Measurements from ENCODE around the gene MAP3K10. TPM values are rescaled to one million over a fixed set of nuclear protein-coding genes. Genes with fewer than 3 reads are reported as not detected.

The MAP3K10 gene
- total and polyA plus RNA-seq, 4 experiments from 2014 or later, result 2.0 to 30.2 (median 28.4) TPM; not detected in 1

DNA sequence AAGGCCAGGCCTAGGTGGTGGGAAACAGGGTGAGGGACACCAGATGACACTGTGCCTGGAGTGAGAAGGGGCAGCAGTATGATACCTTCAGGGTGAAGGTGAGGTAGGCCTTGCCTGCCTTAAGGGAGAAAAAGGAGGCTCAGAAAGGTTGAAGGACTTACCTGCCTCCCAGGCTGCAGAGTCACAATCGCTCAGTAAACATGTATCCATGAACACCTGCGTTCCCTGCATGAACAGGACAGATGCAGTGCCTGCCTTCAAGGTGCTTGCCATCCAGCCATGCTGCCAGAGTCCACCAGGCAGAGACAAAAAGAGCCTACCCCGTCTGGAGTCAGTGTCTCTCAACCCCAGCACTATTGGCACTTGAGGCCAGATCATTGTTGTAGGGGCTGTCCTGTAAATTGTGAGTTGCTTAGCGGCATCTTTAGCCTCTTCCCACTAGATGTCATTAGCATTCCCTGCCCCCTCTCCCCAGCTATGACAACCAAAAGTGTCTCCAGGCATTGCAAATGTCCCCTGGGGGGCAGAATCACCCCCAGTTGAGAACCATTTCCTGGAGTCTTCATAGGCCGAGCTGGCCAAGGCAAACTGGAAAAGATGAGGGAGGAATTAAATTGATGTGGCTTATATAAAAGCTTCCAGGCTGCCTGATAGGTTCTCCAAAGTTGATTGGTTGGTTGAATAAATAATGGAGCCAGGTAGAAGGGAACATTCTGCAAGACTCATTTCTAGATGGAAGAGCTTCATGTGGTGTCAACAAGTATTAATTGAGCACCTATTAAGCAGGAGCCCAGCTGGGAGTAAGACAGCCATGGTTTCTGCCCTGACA, 1.7 kb downstream of the MAP3K10 start:
- H3K9me3 ChIP-seq (ENCODE audit: control insufficient read depth in 1 of 2, low read length in 2 of 2), result no peaks in the 10 kb centered on the region
- Mint-ChIP-seq H3K27ac (peak overlapping the region; percentile 41 to 87 (median 54)), H3K27me3 (no peaks in the 10 kb centered on the region), H3K4me1 (peaks cover 22 to 40% (median 30%) of the 10 kb centered on the region in 4 donors), H3K9me3 (no peaks in the 10 kb centered on the region), H3K36me3 (peaks cover 0 to 7% of the 10 kb centered on the region in 2 donors), H3K4me3 (peak overlapping the region; percentile 64 to 81 (median 76))
- no peaks in the 10 kb centered on the region for H3K27me3 ChIP-seq (ENCODE audit: insufficient read depth, low read length)
- DNase-seq, result no peak
- intact Hi-C loops (cut with micrococcal nuclease), result loop anchor here (10.0 kb wide), 1 partner anchor 48 kb away; no protein-coding TSS in a partner anchor
- POLR2A ChIA-PET (ENCODE audit: partially characterized antibody), result no interaction called here
- H3K4me1 ChIP-seq (ENCODE audit: insufficient read depth, low read length), result peaks cover 19% of the 10 kb centered on the region
- H3K36me3 ChIP-seq (ENCODE audit: insufficient read depth, low read length), result no peaks in the 10 kb centered on the region
- no peak overlapping the region for H3K27ac ChIP-seq (ENCODE audit: low read depth, low read length)
- H3K4me3 ChIP-seq (ENCODE audit: low read length in 2 of 2), result no peak overlapping the region
- CTCF ChIA-PET (ENCODE audit: partially characterized antibody), result no interaction called here

DNA sequence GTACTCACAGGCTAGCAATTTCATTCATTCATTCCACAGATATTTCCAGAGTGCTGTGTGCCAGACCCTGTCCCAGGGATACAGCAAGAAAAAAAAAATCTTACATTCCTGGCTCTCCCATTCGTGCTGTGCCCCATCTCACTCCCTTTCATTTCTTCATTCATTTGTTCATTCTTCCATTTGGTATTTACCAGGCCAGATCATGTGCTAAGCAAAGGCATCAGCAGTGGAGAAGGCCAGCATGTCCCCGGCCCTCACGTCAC, 2.3 kb downstream of the MAP3K10 start:
- Mint-ChIP-seq H3K4me1 (peaks cover 22 to 40% (median 30%) of the 10 kb centered on the region in 4 donors), H3K4me3 (peak overlapping the region in 6 of 8 donors; percentile 37 to 81 (median 53)), H3K9me3 (no peaks in the 10 kb centered on the region), H3K27me3 (no peaks in the 10 kb centered on the region), H3K27ac (peak overlapping the region in 1 of 7 donors; percentile 0), H3K36me3 (peaks cover 0 to 8% of the 10 kb centered on the region in 2 donors)
- POLR2A ChIA-PET (ENCODE audit: partially characterized antibody), result interaction anchor here (0.6 kb wide), 1 partner anchor 13 kb away, joined by 3 read pairs; no protein-coding TSS in a partner anchor
- H3K4me1 ChIP-seq (ENCODE audit: insufficient read depth, low read length), result peaks cover 19% of the 10 kb centered on the region
- intact Hi-C loops (cut with micrococcal nuclease), result loop anchor here (10.0 kb wide), 1 partner anchor 49 kb away; no protein-coding TSS in a partner anchor
- H3K4me3 ChIP-seq (ENCODE audit: low read length in 2 of 2), result no peak overlapping the region
- H3K9me3 ChIP-seq (ENCODE audit: control insufficient read depth in 1 of 2, low read length in 2 of 2), result no peaks in the 10 kb centered on the region
- H3K27ac ChIP-seq (ENCODE audit: low read depth, low read length), result no peak overlapping the region
- CTCF ChIA-PET (ENCODE audit: partially characterized antibody), result no interaction called here
- no peaks in the 10 kb centered on the region for H3K27me3 ChIP-seq (ENCODE audit: insufficient read depth, low read length)
- H3K36me3 ChIP-seq (ENCODE audit: insufficient read depth, low read length), result no peaks in the 10 kb centered on the region
- no peak for DNase-seq

DNA sequence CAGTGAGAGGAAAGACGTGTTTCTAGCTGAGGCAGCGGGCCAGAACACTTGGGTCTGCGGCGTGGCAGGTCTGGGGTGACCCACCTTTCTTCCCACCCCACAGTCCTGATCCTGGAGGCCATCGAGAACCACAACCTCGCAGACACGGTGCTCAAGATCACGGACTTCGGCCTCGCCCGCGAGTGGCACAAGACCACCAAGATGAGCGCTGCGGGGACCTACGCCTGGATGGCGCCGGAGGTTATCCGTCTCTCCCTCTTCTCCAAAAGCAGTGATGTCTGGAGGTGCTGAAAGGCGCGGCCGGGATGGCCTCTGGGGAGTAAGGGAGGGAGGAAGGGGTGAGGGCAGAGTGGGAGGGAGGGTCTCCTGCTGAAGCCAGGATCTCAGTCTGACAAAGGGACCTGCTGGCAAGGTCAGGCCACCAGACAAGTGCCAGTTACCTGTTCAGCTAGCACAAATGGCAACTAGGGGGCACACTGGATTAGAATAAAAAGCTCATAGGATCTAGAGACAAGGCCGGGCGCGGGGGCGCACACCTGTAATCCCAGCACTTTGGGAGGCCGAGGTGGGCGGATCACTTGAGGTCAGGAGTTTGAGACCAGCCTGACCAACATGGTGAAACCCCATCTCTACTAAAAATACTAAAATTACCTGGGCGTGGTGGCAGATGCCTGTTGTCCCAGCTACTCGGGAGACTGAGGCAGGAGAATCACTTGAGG, 7.2 kb downstream of the MAP3K10 start:
- Histone ChIP-seq H3K27ac (ENCODE audit: low read depth, low read length) (no peak overlapping the region), H3K27me3 (ENCODE audit: insufficient read depth, low read length) (no peaks in the 10 kb centered on the region), H3K4me1 (ENCODE audit: insufficient read depth, low read length) (no peaks in the 10 kb centered on the region), H3K36me3 (ENCODE audit: insufficient read depth, low read length) (no peaks in the 10 kb centered on the region), H3K4me3 (ENCODE audit: low read length in 2 of 2) (no peak overlapping the region), H3K9me3 (ENCODE audit: control insufficient read depth in 1 of 2, low read length in 2 of 2) (no peaks in the 10 kb centered on the region)
- no peak overlapping the region for H3K4me3 Mint-ChIP-seq
- intact Hi-C loops (cut with micrococcal nuclease), result loop anchor here (10.0 kb wide), 1 partner anchor 54 kb away; no protein-coding TSS in a partner anchor
- H3K36me3 Mint-ChIP-seq, result peaks cover 4 to 8% of the 10 kb centered on the region in 2 donors
- H3K4me1 Mint-ChIP-seq, result peaks cover 8 to 18% (median 12%) of the 10 kb centered on the region in 4 donors
- H3K9me3 Mint-ChIP-seq, result no peaks in the 10 kb centered on the region
- no peak for DNase-seq
- CTCF ChIA-PET (ENCODE audit: partially characterized antibody), result no interaction called here
- POLR2A ChIA-PET (ENCODE audit: partially characterized antibody), result no interaction called here
- H3K27me3 Mint-ChIP-seq, result no peaks in the 10 kb centered on the region
- H3K27ac Mint-ChIP-seq, result peak overlapping the region in 2 of 7 donors; percentile 12 to 81

DNA sequence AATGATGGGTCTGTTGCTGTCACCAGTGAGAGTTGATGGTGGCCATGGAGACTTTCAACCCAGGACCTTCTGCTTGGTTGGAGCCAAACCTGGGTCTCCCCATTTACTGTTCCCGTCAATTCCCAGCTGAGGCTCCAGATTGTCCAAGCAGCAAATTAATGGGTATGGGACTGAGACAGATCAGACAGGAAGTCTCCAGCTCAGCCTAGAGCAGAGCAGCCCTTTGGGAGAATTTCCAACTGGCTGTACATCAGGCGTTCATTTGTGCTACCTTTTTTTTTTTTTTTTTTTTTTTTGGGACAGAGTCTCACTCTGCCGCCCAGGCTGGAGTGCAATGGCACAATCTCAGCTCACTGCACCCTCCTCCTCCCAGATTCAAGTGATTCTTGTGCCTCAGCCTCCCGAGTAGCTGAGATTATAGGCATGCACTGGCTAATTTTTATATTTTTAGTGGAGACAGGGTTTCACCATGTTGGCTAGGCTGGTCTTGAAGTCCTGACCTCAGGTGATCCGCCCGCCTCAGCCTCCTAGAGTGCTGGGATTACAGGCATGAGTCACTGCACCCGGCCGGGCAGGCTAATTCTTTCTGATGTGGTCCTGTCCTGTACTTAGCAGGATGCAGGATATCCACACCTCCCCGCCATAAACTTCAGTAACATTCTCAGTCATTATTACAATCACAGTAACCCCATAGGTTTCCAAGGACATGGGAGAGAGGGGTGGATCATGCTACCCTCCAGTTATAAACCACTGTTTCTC, 9.3 kb downstream of the MAP3K10 start:
- intact Hi-C loops (cut with micrococcal nuclease), result no loop called here
- Histone ChIP-seq H3K27ac (ENCODE audit: low read depth, low read length) (no peak overlapping the region), H3K36me3 (ENCODE audit: insufficient read depth, low read length) (no peaks in the 10 kb centered on the region), H3K9me3 (ENCODE audit: control insufficient read depth in 1 of 2, low read length in 2 of 2) (no peaks in the 10 kb centered on the region), H3K4me1 (ENCODE audit: insufficient read depth, low read length) (no peaks in the 10 kb centered on the region), H3K27me3 (ENCODE audit: insufficient read depth, low read length) (no peaks in the 10 kb centered on the region), H3K4me3 (ENCODE audit: low read length in 2 of 2) (no peak overlapping the region)
- H3K9me3 Mint-ChIP-seq, result no peaks in the 10 kb centered on the region
- ChIA-PET CTCF (ENCODE audit: partially characterized antibody) (no interaction called here), POLR2A (ENCODE audit: partially characterized antibody) (no interaction called here)
- H3K36me3 Mint-ChIP-seq, result peaks cover 14 to 18% of the 10 kb centered on the region in 2 donors
- DNase-seq, result no peak
- H3K4me1 Mint-ChIP-seq, result peaks cover 0 to 3% (median 0%) of the 10 kb centered on the region in 4 donors
- H3K27me3 Mint-ChIP-seq, result no peaks in the 10 kb centered on the region
- H3K27ac Mint-ChIP-seq, result no peak overlapping the region
- no peak overlapping the region for H3K4me3 Mint-ChIP-seq

DNA sequence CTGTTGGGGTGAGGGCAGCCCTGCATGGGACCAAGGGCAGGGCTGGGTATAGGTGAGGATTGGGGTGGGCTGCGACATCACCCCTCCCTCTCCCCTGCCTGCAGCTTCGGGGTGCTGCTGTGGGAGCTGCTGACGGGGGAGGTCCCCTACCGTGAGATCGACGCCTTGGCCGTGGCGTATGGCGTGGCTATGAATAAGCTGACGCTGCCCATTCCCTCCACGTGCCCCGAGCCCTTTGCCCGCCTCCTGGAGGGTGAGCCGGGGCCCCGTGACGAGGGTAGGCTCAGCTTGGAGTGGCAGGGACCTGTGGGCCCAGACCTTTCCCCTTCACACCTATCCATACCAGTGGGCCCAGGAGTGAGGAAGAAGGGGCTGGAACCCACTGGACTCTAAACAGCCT, 13.2 kb downstream of the MAP3K10 start:
- no peaks in the 10 kb centered on the region for H3K4me1 ChIP-seq (ENCODE audit: insufficient read depth, low read length)
- no peak overlapping the region for H3K4me3 ChIP-seq (ENCODE audit: low read length in 2 of 2)
- H3K9me3 ChIP-seq (ENCODE audit: control insufficient read depth in 1 of 2, low read length in 2 of 2), result no peaks in the 10 kb centered on the region
- no peak overlapping the region for H3K27ac ChIP-seq (ENCODE audit: low read depth, low read length)
- CTCF ChIA-PET (ENCODE audit: partially characterized antibody), result no interaction called here
- no peak for DNase-seq
- H3K9me3 Mint-ChIP-seq, result no peaks in the 10 kb centered on the region
- no peaks in the 10 kb centered on the region for H3K27me3 Mint-ChIP-seq
- H3K27ac Mint-ChIP-seq, result no peak overlapping the region
- H3K36me3 Mint-ChIP-seq, result peaks cover 17 to 21% of the 10 kb centered on the region in 2 donors
- H3K36me3 ChIP-seq (ENCODE audit: insufficient read depth, low read length), result no peaks in the 10 kb centered on the region
- intact Hi-C loops (cut with micrococcal nuclease), result no loop called here
- POLR2A ChIA-PET (ENCODE audit: partially characterized antibody), result no interaction called here
- no peaks in the 10 kb centered on the region for H3K27me3 ChIP-seq (ENCODE audit: insufficient read depth, low read length)
- no peak overlapping the region for H3K4me3 Mint-ChIP-seq
- H3K4me1 Mint-ChIP-seq, result no peaks in the 10 kb centered on the region

DNA sequence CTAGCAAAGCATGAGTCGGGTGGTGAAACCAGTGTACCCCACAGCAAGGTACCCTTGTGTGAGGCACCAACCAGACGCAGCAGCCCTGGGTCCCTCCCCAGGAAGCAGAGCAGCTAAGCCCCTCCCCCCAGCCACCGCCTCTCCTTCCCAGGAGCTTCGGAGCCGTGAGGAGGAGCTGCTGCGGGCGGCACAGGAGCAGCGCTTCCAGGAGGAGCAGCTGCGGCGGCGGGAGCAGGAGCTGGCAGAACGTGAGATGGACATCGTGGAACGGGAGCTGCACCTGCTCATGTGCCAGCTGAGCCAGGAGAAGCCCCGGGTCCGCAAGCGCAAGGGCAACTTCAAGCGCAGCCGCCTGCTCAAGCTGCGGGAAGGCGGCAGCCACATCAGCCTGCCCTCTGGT, 14.5 kb downstream of the MAP3K10 start:
- ChIA-PET CTCF (ENCODE audit: partially characterized antibody) (interaction anchor here (1.2 kb wide), 1 partner anchor 14 kb away, joined by 3 read pairs; no protein-coding TSS in a partner anchor), POLR2A (ENCODE audit: partially characterized antibody) (no interaction called here)
- Histone ChIP-seq H3K4me1 (ENCODE audit: insufficient read depth, low read length) (no peaks in the 10 kb centered on the region), H3K36me3 (ENCODE audit: insufficient read depth, low read length) (no peaks in the 10 kb centered on the region), H3K27me3 (ENCODE audit: insufficient read depth, low read length) (no peaks in the 10 kb centered on the region), H3K27ac (ENCODE audit: low read depth, low read length) (no peak overlapping the region), H3K9me3 (ENCODE audit: control insufficient read depth in 1 of 2, low read length in 2 of 2) (no peaks in the 10 kb centered on the region), H3K4me3 (ENCODE audit: low read length in 2 of 2) (no peak overlapping the region)
- no peak for DNase-seq
- no peak overlapping the region for H3K27ac Mint-ChIP-seq
- intact Hi-C loops (cut with micrococcal nuclease), result no loop called here
- H3K36me3 Mint-ChIP-seq, result peaks cover 19 to 25% of the 10 kb centered on the region in 2 donors
- H3K9me3 Mint-ChIP-seq, result no peaks in the 10 kb centered on the region
- H3K4me1 Mint-ChIP-seq, result no peaks in the 10 kb centered on the region
- no peak overlapping the region for H3K4me3 Mint-ChIP-seq
- no peaks in the 10 kb centered on the region for H3K27me3 Mint-ChIP-seq

DNA sequence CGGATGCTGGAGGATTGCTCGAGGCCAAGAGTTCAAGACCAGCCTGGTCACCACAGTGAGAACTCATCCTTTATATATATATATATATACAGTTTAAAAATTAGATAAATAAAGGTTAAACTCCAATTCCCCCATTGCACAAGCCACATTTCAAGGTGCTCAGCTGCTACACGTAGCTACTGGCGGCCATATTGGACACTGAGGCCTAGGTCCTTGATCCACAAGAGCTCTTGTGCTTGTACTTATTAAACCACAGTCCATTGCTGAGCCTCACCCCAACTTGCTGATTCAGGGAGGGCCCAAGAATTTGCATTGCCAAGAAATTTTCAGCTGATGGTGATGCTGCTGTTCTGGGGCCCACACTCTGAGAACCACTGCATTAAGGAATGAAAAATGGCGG, 17.4 kb downstream of the MAP3K10 start:
- Histone ChIP-seq H3K9me3 (ENCODE audit: control insufficient read depth in 1 of 2, low read length in 2 of 2) (no peaks in the 10 kb centered on the region), H3K27me3 (ENCODE audit: insufficient read depth, low read length) (no peaks in the 10 kb centered on the region), H3K36me3 (ENCODE audit: insufficient read depth, low read length) (no peaks in the 10 kb centered on the region), H3K27ac (ENCODE audit: low read depth, low read length) (no peak overlapping the region), H3K4me1 (ENCODE audit: insufficient read depth, low read length) (no peaks in the 10 kb centered on the region), H3K4me3 (ENCODE audit: low read length in 2 of 2) (no peak overlapping the region)
- ChIA-PET CTCF (ENCODE audit: partially characterized antibody) (interaction anchor here (1.3 kb wide), 1 partner anchor 12 kb away, joined by 4 read pairs; no protein-coding TSS in a partner anchor), POLR2A (ENCODE audit: partially characterized antibody) (no interaction called here)
- Mint-ChIP-seq H3K27me3 (no peaks in the 10 kb centered on the region), H3K4me1 (no peaks in the 10 kb centered on the region), H3K4me3 (no peak overlapping the region), H3K36me3 (peaks cover 22 to 30% of the 10 kb centered on the region in 2 donors), H3K9me3 (no peaks in the 10 kb centered on the region), H3K27ac (no peak overlapping the region)
- no peak for DNase-seq
- intact Hi-C loops (cut with micrococcal nuclease), result no loop called here
